Activated CD4-positive, alpha-beta T cell treated with anti-CD3 and anti-CD28 coated beads, Interleukin-2, Interleukin-6, amounts not matched to agents 100 ng/mL and 50 ng/mL, durations not matched to agents 16 hours and 8 hours (primary cell): ENCODE measurements around the gene HERC2.
A peak's percentile ranks its signal among the peaks of the same experiment; 100 is the strongest.
"Not testable (repeated sequence)": the region's sequence is repeated elsewhere in the genome, so short reads cannot be mapped to it uniquely, and the experiment has no call there.

Experiments used
- DNase-seq: peaks from one replicate; pipeline ENCODE4 v3.0.0-alpha.2; 2020

The HERC2 gene

GRCh38 chr15:28178727-28179126 lies 143.3 kb downstream of the HERC2 start:
- no peak for DNase-seq

- no peak for DNase-seq
Observed at GRCh38 chr15:28178290-28178689, 143.7 kb downstream of the HERC2 start.

GRCh38 chr15:28169366-28169765 lies 152.6 kb downstream of the HERC2 start:
- no peak for DNase-seq

GRCh38 chr15:28168405-28169121 lies 153.4 kb downstream of the HERC2 start:
- DNase-seq = not testable (repeated sequence)

- no peak for DNase-seq
Observed at GRCh38 chr15:28167042-28167441, 154.9 kb downstream of the HERC2 start.

GRCh38 chr15:28165791-28166190 lies 156.2 kb downstream of the HERC2 start:
- DNase-seq = no peak

- no peak for DNase-seq
Observed at GRCh38 chr15:28164876-28165275, 157.1 kb downstream of the HERC2 start.

GRCh38 chr15:28154283-28154682 lies 167.7 kb downstream of the HERC2 start:
- DNase-seq = no peak

- DNase-seq = no peak
Observed at GRCh38 chr15:28153492-28154119, 168.4 kb downstream of the HERC2 start.

GRCh38 chr15:28152538-28152923 lies 169.4 kb downstream of the HERC2 start:
- not testable (repeated sequence) for DNase-seq

- not testable (repeated sequence) for DNase-seq
Observed at GRCh38 chr15:28151864-28152537, 170.0 kb downstream of the HERC2 start.

- no peak for DNase-seq
Observed at GRCh38 chr15:28147801-28148200, 174.2 kb downstream of the HERC2 start.

- not testable (repeated sequence) for DNase-seq
Observed at GRCh38 chr15:28145419-28145818, 176.6 kb downstream of the HERC2 start.

GRCh38 chr15:28140062-28140461 lies 181.9 kb downstream of the HERC2 start:
- no peak for DNase-seq

- peak; percentile 20 for DNase-seq
Observed at GRCh38 chr15:28137408-28138039, 184.5 kb downstream of the HERC2 start.

- DNase-seq = peak; percentile 43
Observed at GRCh38 chr15:28136236-28136904, 185.6 kb downstream of the HERC2 start.

GRCh38 chr15:28133281-28133680 lies 188.7 kb downstream of the HERC2 start:
- no peak for DNase-seq

GRCh38 chr15:28132524-28133275 lies 189.3 kb downstream of the HERC2 start:
- DNase-seq = no peak

- no peak for DNase-seq
Observed at GRCh38 chr15:28131946-28132345, 190.0 kb downstream of the HERC2 start.

- DNase-seq = no peak
Observed at GRCh38 chr15:28131400-28131799, 190.6 kb downstream of the HERC2 start.

- no peak for DNase-seq
Observed at GRCh38 chr15:28130651-28131050, 191.3 kb downstream of the HERC2 start.

- no peak for DNase-seq
Observed at GRCh38 chr15:28129231-28129848, 192.6 kb downstream of the HERC2 start.
